SK-N-SH (cell line): Measurements from ENCODE around the gene EEF2K. TPM values are rescaled to one million over a fixed set of nuclear protein-coding genes. Genes with fewer than 3 reads are reported as not detected.
"Not testable (repeated sequence)": the region's sequence is repeated elsewhere in the genome, so short reads cannot be mapped to it uniquely, and the experiment has no call there.

Experiments used
- CTCF ChIA-PET: fragments of 300-600, 350-600 bp; formaldehyde crosslinking; extraction: SDS; loops from one replicate; lab custom pipeline; 2021; lab: Yijun Ruan, JAX
- POLR2A ChIA-PET: fragments of 350-600 bp; sonication (Branson Sonifier 250); formaldehyde crosslinking; extraction: SDS; loops from one replicate; lab custom pipeline; 2020; ENCODE audit warnings: antibody characterized with exemption, inconsistent platforms; lab: Yijun Ruan, JAX
- DNase-seq: peaks from one replicate; pipeline ENCODE4 v3.0.0; 2012
- H2AFZ ChIP-seq: fragments of 200-600 bp; sonication (generic); 2 replicates; pipeline ENCODE4 v1.8.1; 2016; ENCODE audit warnings: antibody characterized with exemption, mild to moderate bottlenecking, low read depth
- H3F3A ChIP-seq: fragments of 200-600 bp; sonication (generic); replicated peaks from 2 replicates; pipeline ENCODE3; 2016; ENCODE audit warnings: antibody characterized with exemption, mild to moderate bottlenecking; ENCODE audit not compliant: insufficient read depth
- H3K27ac ChIP-seq, 2 experiments: fragments of 200-500 bp in 1 of 2; fragments of 200-600 bp in 1 of 2; sonication (Bioruptor generic) in 1 of 2; sonication (generic), shearing (Covaris generic) in 1 of 2; 2 replicates each; pipeline versions ENCODE4 v1.5.1 to v1.6.1; 2014 to 2016; ENCODE audit warnings: low read depth in 2 of 2, inconsistent platforms in 1 of 2, low read length in 1 of 2, mild to moderate bottlenecking in 1 of 2, mixed read lengths in 1 of 2
- H3K27me3 ChIP-seq: fragments of 200-600 bp; sonication (generic), shearing (Covaris generic); 2 replicates; pipeline ENCODE4 v1.6.1; 2016; ENCODE audit warnings: mixed run types; ENCODE audit not compliant: insufficient read depth
- H3K36me3 ChIP-seq, 2 experiments: fragments of 200-500 bp in 1 of 2; fragments of 200-600 bp in 1 of 2; sonication (Bioruptor generic) in 1 of 2; sonication (generic) in 1 of 2; replicated peaks in 1 of 2; 2 replicates each; pipeline versions ENCODE3 to v1.5.1; 2014 to 2016; ENCODE audit warnings: low read length in 1 of 2, mild to moderate bottlenecking in 1 of 2; ENCODE audit not compliant: insufficient read depth in 2 of 2, control insufficient read depth in 1 of 2
- H3K4me1 ChIP-seq, 2 experiments: fragments of 200-500 bp in 1 of 2; fragments of 200-600 bp in 1 of 2; sonication (Bioruptor generic) in 1 of 2; sonication (generic), shearing (Covaris generic) in 1 of 2; 2 replicates each; pipeline versions ENCODE4 v1.5.1 to v1.6.1; 2014 to 2016; ENCODE audit warnings: low read depth in 1 of 2, low read length in 1 of 2, mixed run types in 1 of 2; ENCODE audit not compliant: insufficient read depth in 2 of 2, control insufficient read depth in 1 of 2
- H3K4me2 ChIP-seq: fragments of 200-600 bp; sonication (generic), shearing (Covaris generic); 2 replicates; pipeline ENCODE4 v1.6.1; 2017; ENCODE audit warnings: mixed run types
- H3K4me3 ChIP-seq, 2 experiments: fragments of 200-500 bp in 1 of 2; fragments of 200-600 bp in 1 of 2; sonication (Bioruptor generic) in 1 of 2; sonication (generic), shearing (Covaris generic) in 1 of 2; 2 replicates each; pipeline versions ENCODE4 v1.5.1 to v1.8.1; 2014 to 2016; ENCODE audit warnings: low read depth in 2 of 2, inconsistent platforms in 1 of 2, low read length in 1 of 2, mild to moderate bottlenecking in 1 of 2, mixed read lengths in 1 of 2, moderate library complexity in 1 of 2
- H3K79me2 ChIP-seq: fragments of 200-600 bp; sonication (generic); 2 replicates; pipeline ENCODE4 v1.8.1; 2017; ENCODE audit warnings: mild to moderate bottlenecking; ENCODE audit not compliant: insufficient read depth
- H3K9ac ChIP-seq: fragments of 200-600 bp; sonication (generic); 2 replicates; pipeline ENCODE4 v1.6.1; 2017; ENCODE audit warnings: mixed run types
- H3K9me2 ChIP-seq: fragments of 200-600 bp; sonication (generic); 2 replicates; pipeline ENCODE4 v1.6.1; 2017; ENCODE audit warnings: mixed run types
- H3K9me3 ChIP-seq: fragments of 200-600 bp; sonication (generic); 2 replicates; pipeline ENCODE4 v1.6.1; 2017; ENCODE audit warnings: mixed run types, mild to moderate bottlenecking, moderate library complexity
- H4K20me1 ChIP-seq: fragments of 200-600 bp; sonication (generic); 2 replicates; pipeline ENCODE4 v1.6.1; 2017; ENCODE audit warnings: mild to moderate bottlenecking, mixed run types; ENCODE audit not compliant: insufficient read depth
- CHD2 ChIP-seq: fragments of 150-350 bp; IDR thresholded peaks from 2 replicates; pipeline ENCODE4 v1.6.1; 2018; ENCODE audit warnings: low read length; ENCODE audit not compliant: partially characterized antibody
- ELF1 ChIP-seq: IDR thresholded peaks from 2 replicates; pipeline ENCODE4 v1.4.0; 2012
- EP300 ChIP-seq, 2 experiments: IDR thresholded peaks; 2 replicates each; pipeline versions ENCODE4 v1.4.0 to v1.6.1; 2012; ENCODE audit warnings: borderline replicate concordance in 1 of 2, low read depth in 1 of 2, low read length in 1 of 2
- EZH2phosphoT487 ChIP-seq: fragments of 200-600 bp; sonication (generic); IDR thresholded peaks from 2 replicates; pipeline ENCODE4 v1.6.1; 2017; ENCODE audit warnings: low read depth, mixed run types, mild to moderate bottlenecking, antibody characterized with exemption, moderate library complexity, borderline replicate concordance
- FOXM1 ChIP-seq: IDR thresholded peaks from 2 replicates; pipeline ENCODE4 v1.4.0; 2012; ENCODE audit warnings: low read depth, mild to moderate bottlenecking
- GATA2 ChIP-seq: sonication (generic); formaldehyde crosslinking; IDR thresholded peaks from 2 replicates; pipeline ENCODE4 v1.5.0; 2020; ENCODE audit warnings: mild to moderate bottlenecking, missing genetic modification reagents
- JUND ChIP-seq: IDR thresholded peaks from 2 replicates; pipeline ENCODE4 v1.4.0; 2012
- NFIC ChIP-seq: IDR thresholded peaks from 2 replicates; pipeline ENCODE4 v1.4.0; 2012; ENCODE audit warnings: borderline replicate concordance
- POLR2AphosphoS5 ChIP-seq: IDR thresholded peaks from 2 replicates; pipeline ENCODE4 v1.6.1; 2012; ENCODE audit warnings: low read depth, low read length
- RCOR1 ChIP-seq: fragments of 150-350 bp; IDR thresholded peaks from 2 replicates; pipeline ENCODE4 v1.6.1; 2017; ENCODE audit warnings: antibody characterized with exemption, low read length
- RFX5 ChIP-seq: IDR thresholded peaks from 2 replicates; pipeline ENCODE4 v1.6.1; 2012; ENCODE audit warnings: mild to moderate bottlenecking, improper control_type of control experiment, low read length
- TEAD4 ChIP-seq: IDR thresholded peaks from 2 replicates; pipeline ENCODE4 v1.4.0; 2012; ENCODE audit warnings: mild to moderate bottlenecking, borderline replicate concordance; ENCODE audit not compliant: insufficient read depth
- YY1 ChIP-seq: IDR thresholded peaks from 2 replicates; pipeline ENCODE4 v1.4.0; 2012; ENCODE audit warnings: low read depth, mild to moderate bottlenecking
- WGBS: methylation state at CpG from one replicate; pipeline ENCODE4 v1.1.6; 2017; ENCODE audit warnings: low lambda C conversion rate; 5-methylcytosine and 5-hydroxymethylcytosine counted together
- polyA plus RNA-seq, 3 experiments: library from polyadenylated mRNA; depleted of rRNA; stranded (reverse); fragments of >200 nt; gene quantifications; 2 replicates each; pipeline ENCODE4 v1.2.3, GENCODE V29; 2012
- TF ChIP-seq, protein P1 (sequence below): IDR thresholded peaks from 2 replicates; pipeline ENCODE4 v1.6.1; 2012; ENCODE audit warnings: mild to moderate bottlenecking, low read depth, low read length, moderate library complexity
- TF ChIP-seq, protein P2 (sequence below): IDR thresholded peaks from 2 replicates; pipeline ENCODE4 v1.4.0; 2012; ENCODE audit warnings: low read depth, borderline replicate concordance
- TF ChIP-seq, protein P3 (sequence below): fragments of 150-350 bp; IDR thresholded peaks from 2 replicates; pipeline ENCODE4 v1.6.1; 2016; ENCODE audit warnings: mild to moderate bottlenecking, low read depth, low read length

Gene EEF2K
- polyA plus RNA-seq, 1 of the 3 experiments (the other 2 are of a cell fraction): 8.0 TPM

DNA sequence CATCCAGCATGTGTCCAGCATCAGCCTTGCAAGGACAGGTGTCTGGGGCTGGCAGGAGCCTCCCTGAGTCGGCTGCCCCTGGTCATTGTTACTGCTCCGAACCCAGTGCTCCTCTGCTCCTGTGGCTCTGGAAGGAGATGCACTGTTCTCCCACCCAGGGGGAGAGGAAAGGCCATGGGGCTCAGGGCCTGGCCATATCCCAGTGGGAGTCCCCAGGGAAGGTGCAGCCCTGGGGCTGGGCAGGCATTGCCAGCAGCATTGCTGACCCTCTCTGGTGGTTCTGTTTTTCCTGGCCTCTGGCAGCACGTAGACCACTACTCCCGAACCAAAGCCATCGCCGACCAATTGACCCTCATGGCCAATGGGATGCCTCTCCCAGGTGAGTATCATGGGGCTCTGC is 34.1 kb upstream of the EEF2K start:
- CTCF ChIA-PET: no interaction called here

DNA sequence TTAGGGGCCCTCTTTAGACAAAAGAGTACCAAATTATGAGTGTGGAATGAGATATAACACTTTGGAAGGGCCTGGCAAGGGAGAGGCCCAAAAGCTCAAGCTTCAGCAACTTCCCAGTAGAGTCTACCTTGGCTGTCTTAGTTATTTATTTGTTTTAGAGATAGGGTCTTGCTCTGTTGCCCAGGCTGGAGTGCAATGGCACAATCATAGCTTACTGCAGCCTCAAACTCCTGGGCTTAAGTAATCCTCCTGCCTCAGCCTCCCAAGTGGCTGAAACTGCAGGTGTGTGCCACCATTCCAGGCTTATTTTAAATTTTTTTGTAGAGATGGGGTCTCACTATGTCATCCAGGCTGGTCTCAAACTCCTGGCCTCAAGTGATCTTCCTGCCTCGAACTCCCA is 33.4 kb upstream of the EEF2K start:
- H3K4me1 ChIP-seq, H3K4me2 ChIP-seq, H3K79me2 ChIP-seq, DNase-seq, H3K27me3 ChIP-seq, POLR2A ChIA-PET, H3K27ac ChIP-seq, H4K20me1 ChIP-seq, H3K9ac ChIP-seq, H3K4me3 ChIP-seq, H3K9me2 ChIP-seq, H3K36me3 ChIP-seq, H3F3A ChIP-seq, H3K9me3 ChIP-seq, H2AFZ ChIP-seq: not testable (repeated sequence)
- 9% methylated on average over 1 of the region's 1 CpG for WGBS
- CTCF ChIA-PET: interaction anchor here (2.8 kb wide), 1 partner anchor 16 kb away, joined by 18 read pairs; no protein-coding TSS in a partner anchor

More for the DNA sequence above, 34.1 kb upstream of the EEF2K start:
- Histone ChIP-seq H2AFZ (no peak overlapping the region), H3K4me3 (no peak overlapping the region), H3K4me2 (no peak overlapping the region), H3K27me3 (no peaks in the 10 kb centered on the region), H3F3A (no peaks in the 10 kb centered on the region)
- WGBS: 80% methylated on average over 5 of the region's 6 CpGs
- DNase-seq: no peak
- TF ChIP-seq GATA2 (CRISPR knock-in tag): no peak
- TF ChIP-seq CHD2: no peak
- no peak for TF ChIP-seq TEAD4
- no peak for TF ChIP-seq EP300 (IDR thresholded peaks at IDR 0.05; ENCODE audit: borderline replicate concordance in 1 of 2, low read depth in 1 of 2, low read length in 1 of 2)
- no peak for TF ChIP-seq RFX5
- TF ChIP-seq, all 33 proteins: peak for 0
- H3K27ac ChIP-seq: no peak overlapping the region
- no peaks in the 10 kb centered on the region for H4K20me1 ChIP-seq
- POLR2A ChIA-PET: no interaction called here
- no peaks in the 10 kb centered on the region for H3K4me1 ChIP-seq
- no peaks in the 10 kb centered on the region for H3K36me3 ChIP-seq
- H3K9me3 ChIP-seq: no peaks in the 10 kb centered on the region
- H3K79me2 ChIP-seq: no peaks in the 10 kb centered on the region
- H3K9ac ChIP-seq: no peak overlapping the region
- H3K9me2 ChIP-seq: no peaks in the 10 kb centered on the region

DNA sequence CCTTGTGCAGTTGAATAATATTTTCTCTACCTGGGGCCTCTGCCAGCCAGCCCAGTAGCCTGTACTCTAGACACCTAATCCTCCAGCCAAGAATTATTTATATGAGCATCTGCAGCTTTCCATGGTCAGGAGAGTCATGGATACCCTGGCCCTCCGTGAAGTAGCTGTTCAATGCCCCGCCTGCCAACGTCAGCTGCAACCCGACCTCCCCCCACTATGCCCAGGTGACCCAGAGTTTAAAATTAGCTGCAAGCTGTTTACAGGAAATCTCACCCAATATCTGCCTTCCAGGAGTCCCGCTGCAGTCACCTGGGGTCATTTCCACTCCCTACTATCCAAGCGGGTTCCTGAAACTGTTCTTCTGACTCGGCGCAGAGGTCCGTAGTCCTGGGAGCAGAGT is 31.4 kb upstream of the EEF2K start:
- Histone ChIP-seq H3K36me3 (no peaks in the 10 kb centered on the region), H3F3A (no peaks in the 10 kb centered on the region), H3K9me2 (no peaks in the 10 kb centered on the region), H3K4me2 (no peak overlapping the region), H3K9ac (no peak overlapping the region), H3K9me3 (no peaks in the 10 kb centered on the region), H3K79me2 (no peaks in the 10 kb centered on the region), H4K20me1 (no peaks in the 10 kb centered on the region), H3K4me3 (no peak overlapping the region), H2AFZ (no peak overlapping the region), H3K27ac (no peak overlapping the region), H3K27me3 (no peaks in the 10 kb centered on the region), H3K4me1 (no peaks in the 10 kb centered on the region)
- CTCF ChIA-PET: interaction anchor here (1.5 to 2.8 kb wide), 2 partner anchors 14 to 16 kb away, joined by 3 to 18 read pairs; no protein-coding TSS in a partner anchor
- no peak for DNase-seq
- WGBS: 75% methylated on average over 9 of the region's 9 CpGs
- POLR2A ChIA-PET: no interaction called here
- TF ChIP-seq CHD2 (no peak), RCOR1 (no peak), ELF1 (no peak), YY1 (no peak), FOXM1 (no peak), POLR2AphosphoS5 (no peak), EZH2phosphoT487 (no peak), NFIC (no peak), JUND (no peak)
- TF ChIP-seq, protein P1, sequence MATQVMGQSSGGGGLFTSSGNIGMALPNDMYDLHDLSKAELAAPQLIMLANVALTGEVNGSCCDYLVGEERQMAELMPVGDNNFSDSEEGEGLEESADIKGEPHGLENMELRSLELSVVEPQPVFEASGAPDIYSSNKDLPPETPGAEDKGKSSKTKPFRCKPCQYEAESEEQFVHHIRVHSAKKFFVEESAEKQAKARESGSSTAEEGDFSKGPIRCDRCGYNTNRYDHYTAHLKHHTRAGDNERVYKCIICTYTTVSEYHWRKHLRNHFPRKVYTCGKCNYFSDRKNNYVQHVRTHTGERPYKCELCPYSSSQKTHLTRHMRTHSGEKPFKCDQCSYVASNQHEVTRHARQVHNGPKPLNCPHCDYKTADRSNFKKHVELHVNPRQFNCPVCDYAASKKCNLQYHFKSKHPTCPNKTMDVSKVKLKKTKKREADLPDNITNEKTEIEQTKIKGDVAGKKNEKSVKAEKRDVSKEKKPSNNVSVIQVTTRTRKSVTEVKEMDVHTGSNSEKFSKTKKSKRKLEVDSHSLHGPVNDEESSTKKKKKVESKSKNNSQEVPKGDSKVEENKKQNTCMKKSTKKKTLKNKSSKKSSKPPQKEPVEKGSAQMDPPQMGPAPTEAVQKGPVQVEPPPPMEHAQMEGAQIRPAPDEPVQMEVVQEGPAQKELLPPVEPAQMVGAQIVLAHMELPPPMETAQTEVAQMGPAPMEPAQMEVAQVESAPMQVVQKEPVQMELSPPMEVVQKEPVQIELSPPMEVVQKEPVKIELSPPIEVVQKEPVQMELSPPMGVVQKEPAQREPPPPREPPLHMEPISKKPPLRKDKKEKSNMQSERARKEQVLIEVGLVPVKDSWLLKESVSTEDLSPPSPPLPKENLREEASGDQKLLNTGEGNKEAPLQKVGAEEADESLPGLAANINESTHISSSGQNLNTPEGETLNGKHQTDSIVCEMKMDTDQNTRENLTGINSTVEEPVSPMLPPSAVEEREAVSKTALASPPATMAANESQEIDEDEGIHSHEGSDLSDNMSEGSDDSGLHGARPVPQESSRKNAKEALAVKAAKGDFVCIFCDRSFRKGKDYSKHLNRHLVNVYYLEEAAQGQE: no peak
- TF ChIP-seq, protein P2, sequence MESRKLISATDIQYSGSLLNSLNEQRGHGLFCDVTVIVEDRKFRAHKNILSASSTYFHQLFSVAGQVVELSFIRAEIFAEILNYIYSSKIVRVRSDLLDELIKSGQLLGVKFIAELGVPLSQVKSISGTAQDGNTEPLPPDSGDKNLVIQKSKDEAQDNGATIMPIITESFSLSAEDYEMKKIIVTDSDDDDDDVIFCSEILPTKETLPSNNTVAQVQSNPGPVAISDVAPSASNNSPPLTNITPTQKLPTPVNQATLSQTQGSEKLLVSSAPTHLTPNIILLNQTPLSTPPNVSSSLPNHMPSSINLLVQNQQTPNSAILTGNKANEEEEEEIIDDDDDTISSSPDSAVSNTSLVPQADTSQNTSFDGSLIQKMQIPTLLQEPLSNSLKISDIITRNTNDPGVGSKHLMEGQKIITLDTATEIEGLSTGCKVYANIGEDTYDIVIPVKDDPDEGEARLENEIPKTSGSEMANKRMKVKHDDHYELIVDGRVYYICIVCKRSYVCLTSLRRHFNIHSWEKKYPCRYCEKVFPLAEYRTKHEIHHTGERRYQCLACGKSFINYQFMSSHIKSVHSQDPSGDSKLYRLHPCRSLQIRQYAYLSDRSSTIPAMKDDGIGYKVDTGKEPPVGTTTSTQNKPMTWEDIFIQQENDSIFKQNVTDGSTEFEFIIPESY: no peak
- TF ChIP-seq, protein P3, sequence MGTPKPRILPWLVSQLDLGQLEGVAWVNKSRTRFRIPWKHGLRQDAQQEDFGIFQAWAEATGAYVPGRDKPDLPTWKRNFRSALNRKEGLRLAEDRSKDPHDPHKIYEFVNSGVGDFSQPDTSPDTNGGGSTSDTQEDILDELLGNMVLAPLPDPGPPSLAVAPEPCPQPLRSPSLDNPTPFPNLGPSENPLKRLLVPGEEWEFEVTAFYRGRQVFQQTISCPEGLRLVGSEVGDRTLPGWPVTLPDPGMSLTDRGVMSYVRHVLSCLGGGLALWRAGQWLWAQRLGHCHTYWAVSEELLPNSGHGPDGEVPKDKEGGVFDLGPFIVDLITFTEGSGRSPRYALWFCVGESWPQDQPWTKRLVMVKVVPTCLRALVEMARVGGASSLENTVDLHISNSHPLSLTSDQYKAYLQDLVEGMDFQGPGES: no peak
